ENCODE results near the gene PBX1.

The PBX1 gene

GRCh38 chr1:164688791-164689190 is 129.8 kb downstream of the PBX1 start:
- no peak for DNase-seq (ENCODE audit: insufficient read length, low spot score)
- no peak for FAIRE-seq

GRCh38 chr1:164689672-164690511 is 130.9 kb downstream of the PBX1 start:
- FAIRE-seq: no peak
- no peak for DNase-seq (ENCODE audit: insufficient read length, low spot score)

GRCh38 chr1:164692420-164692819 is 133.4 kb downstream of the PBX1 start:
- DNase-seq (ENCODE audit: insufficient read length, low spot score): no peak
- FAIRE-seq: no peak

GRCh38 chr1:164693564-164694359 is 134.8 kb downstream of the PBX1 start:
- FAIRE-seq (no peak), DNase-seq (ENCODE audit: insufficient read length, low spot score) (no peak)

GRCh38 chr1:164694505-164694904 is 135.5 kb downstream of the PBX1 start:
- FAIRE-seq: no peak

GRCh38 chr1:164695956-164696665 is 137.1 kb downstream of the PBX1 start:
- DNase-seq (ENCODE audit: insufficient read length, low spot score) (no peak), FAIRE-seq (no peak)

More at GRCh38 chr1:164694505-164694904, 135.5 kb downstream of the PBX1 start:
- no peak for DNase-seq (ENCODE audit: insufficient read length, low spot score)

- no peak for FAIRE-seq
Observed at GRCh38 chr1:164699815-164700491, 141.0 kb downstream of the PBX1 start.

GRCh38 chr1:164700683-164701082 is 141.7 kb downstream of the PBX1 start:
- DNase-seq (ENCODE audit: insufficient read length, low spot score) (no peak), FAIRE-seq (no peak)

More at GRCh38 chr1:164699815-164700491, 141.0 kb downstream of the PBX1 start:
- no peak for DNase-seq (ENCODE audit: insufficient read length, low spot score)

GRCh38 chr1:164701189-164701761 is 142.3 kb downstream of the PBX1 start:
- FAIRE-seq (no peak), DNase-seq (ENCODE audit: insufficient read length, low spot score) (no peak)

GRCh38 chr1:164702216-164702615 is 143.2 kb downstream of the PBX1 start:
- no peak for DNase-seq (ENCODE audit: insufficient read length, low spot score)
- no peak for FAIRE-seq

- DNase-seq (ENCODE audit: insufficient read length, low spot score): no peak
Observed at GRCh38 chr1:164702664-164703063, 143.7 kb downstream of the PBX1 start.

GRCh38 chr1:164703463-164703862 is 144.5 kb downstream of the PBX1 start:
- no peak for FAIRE-seq
- DNase-seq (ENCODE audit: insufficient read length, low spot score): no peak

More at GRCh38 chr1:164702664-164703063, 143.7 kb downstream of the PBX1 start:
- FAIRE-seq: no peak

GRCh38 chr1:164703960-164704411 is 145.0 kb downstream of the PBX1 start:
- DNase-seq (ENCODE audit: insufficient read length, low spot score): no peak
- FAIRE-seq: no peak

- FAIRE-seq (no peak), DNase-seq (ENCODE audit: insufficient read length, low spot score) (no peak)
Observed at GRCh38 chr1:164704954-164705353, 146.0 kb downstream of the PBX1 start.

GRCh38 chr1:164706606-164706987 is 147.6 kb downstream of the PBX1 start:
- no peak for FAIRE-seq
- DNase-seq (ENCODE audit: insufficient read length, low spot score): no peak

GRCh38 chr1:164707868-164708331 is 148.9 kb downstream of the PBX1 start:
- no peak for DNase-seq (ENCODE audit: insufficient read length, low spot score)
- no peak for FAIRE-seq

- FAIRE-seq (no peak), DNase-seq (ENCODE audit: insufficient read length, low spot score) (no peak)
Observed at GRCh38 chr1:164708596-164708995, 149.6 kb downstream of the PBX1 start.

GRCh38 chr1:164709126-164709525 is 150.1 kb downstream of the PBX1 start:
- FAIRE-seq: no peak
- no peak for DNase-seq (ENCODE audit: insufficient read length, low spot score)

- DNase-seq (ENCODE audit: insufficient read length, low spot score) (no peak), FAIRE-seq (no peak)
Observed at GRCh38 chr1:164709541-164710278, 150.7 kb downstream of the PBX1 start.
